Kidney (tissue), 22 donors: ENCODE data around the gene TXLNG. TPM values are rescaled to one million over a fixed set of nuclear protein-coding genes. Genes with fewer than 3 reads are reported as not detected.
A peak's percentile ranks its signal among the peaks of the same experiment; 100 is the strongest.

Experiments used
- DNase-seq, 5 donors: peaks; one replicate each; pipeline ENCODE4 v3.0.0-alpha.2; 2013 to 2020
- FAIRE-seq: peaks from 2 replicates; lab custom pipeline; 2012; peaks lifted over from hg19 to GRCh38; lab: Jason Lieb, UNC
- H3K27ac ChIP-seq, 2 donors: one replicate each; pipeline ENCODE4 v1.7.0; 2013; ENCODE audit warnings: low read depth in 2 of 2, low read length in 2 of 2, inconsistent platforms in 1 of 2
- H3K27me3 ChIP-seq: one replicate; pipeline ENCODE4 v1.7.1; 2013; ENCODE audit warnings: low read length, inconsistent platforms; ENCODE audit not compliant: control insufficient read depth, insufficient read depth
- H3K36me3 ChIP-seq, 3 donors: one replicate each; pipeline versions ENCODE4 v1.7.0 to v1.7.1; 2013; ENCODE audit warnings: low read length in 3 of 3, control low read depth in 1 of 3, inconsistent platforms in 1 of 3; ENCODE audit not compliant: insufficient read depth in 3 of 3, control insufficient read depth in 2 of 3
- H3K4me1 ChIP-seq, 3 donors: one replicate each; pipeline versions ENCODE4 v1.7.0 to v1.7.1; 2013; ENCODE audit warnings: low read length in 3 of 3, inconsistent platforms in 1 of 3, low read depth in 1 of 3; ENCODE audit not compliant: control insufficient read depth in 2 of 3, insufficient read depth in 2 of 3
- H3K4me3 ChIP-seq, 3 donors: one replicate each; pipeline versions ENCODE4 v1.7.0 to v1.8.1; 2013; ENCODE audit warnings: low read length in 3 of 3, control low read depth in 1 of 3, inconsistent platforms in 1 of 3
- H3K9ac ChIP-seq, 3 donors: one replicate each; pipeline versions ENCODE4 v1.7.0 to v1.7.1; 2013; ENCODE audit warnings: low read length in 3 of 3, control low read depth in 1 of 3, inconsistent platforms in 1 of 3
- H3K9me3 ChIP-seq, 3 donors: one replicate each; pipeline versions ENCODE4 v1.7.0 to v1.7.1; 2013; ENCODE audit warnings: low read length in 3 of 3, control low read depth in 1 of 3, inconsistent platforms in 1 of 3; ENCODE audit not compliant: control insufficient read depth in 2 of 3, insufficient read depth in 1 of 3
- intact Hi-C: fragments of 100-400 bp; cut with DNase I; formaldehyde crosslinking; loops from one replicate; pipeline ENCODE4 v1.11.1; 2022
- long read RNA-seq, 10 donors: library from polyadenylated mRNA in 1 of 10; unstranded in 1 of 10; transcript quantifications; one replicate each; pipeline ENCODE4 v2.0.0 and lab custom pipeline, GENCODE V29; 2021 to 2026
- polyA plus RNA-seq: library from polyadenylated mRNA; stranded (reverse); fragments of 350-450 nt; fragmentation: Illumina TruSeq; extraction: RNeasy Lipid Tissue Mini Kit (QIAGEN cat#74804); gene quantifications from one replicate; pipeline ENCODE4 v1.2.3, GENCODE V29; 2014; ENCODE audit warnings: low read depth, low replicate concordance; ENCODE audit not compliant: insufficient read depth
- total RNA-seq: library from RNA; stranded (reverse); fragmentation: NEBNext Ultra II Directional; extraction: Animal tissue kit (Norgen Biotek cat#: 25700); gene quantifications from one replicate; pipeline ENCODE4 v1.2.1, GENCODE V29; 2021
- TF ChIP-seq, protein P1 (sequence below): IDR thresholded peaks from 3 replicates; pipeline ENCODE4 v1.5.1; 2012; ENCODE audit warnings: mild to moderate bottlenecking, moderate library complexity, borderline replicate concordance; ENCODE audit not compliant: insufficient read depth; ENCODE audit errors: extremely low read depth
- donor health status: control.
- donor health status: control.
- donor health status: control.
- donor health status: control.
- donor health status: control.
- donor health status: DM: yes; HTN: yes; CAD: no.
- donor health status: Normal renal cell carcinoma (clear cell type).

The TXLNG gene
- total RNA-seq (12.3 TPM), polyA plus RNA-seq (5.9 TPM)
- long read RNA-seq, donor 1, partial matches to known transcripts, result 7 of 7 reads
- long read RNA-seq, donor 1, other reads (novel, unspliced or antisense), result 0 of 7 reads
- long read RNA-seq, donor 2, partial matches to known transcripts, result 5 of 5 reads
- long read RNA-seq, donor 2, other reads (novel, unspliced or antisense), result 0 of 5 reads
- long read RNA-seq, donor 3, partial matches to known transcripts, result 216 of 221 reads
- long read RNA-seq, donor 3, other reads (novel, unspliced or antisense), result 5 of 221 reads
- long read RNA-seq, donor 4, full-length matches to known transcripts, result 1 of 1 reads
- long read RNA-seq, donor 4, partial matches to known transcripts, result 0 of 1 reads
- long read RNA-seq, donor 4, other reads (novel, unspliced or antisense), result 0 of 1 reads
- long read RNA-seq, donor 5, result 0 reads
- long read RNA-seq, donor 6, partial matches to known transcripts, result 382 of 382 reads
- long read RNA-seq, donor 6, other reads (novel, unspliced or antisense), result 0 of 382 reads
- long read RNA-seq, donor 7, full-length matches to known transcripts, result 1 of 5 reads
- long read RNA-seq, donor 7, partial matches to known transcripts, result 1 of 5 reads
- long read RNA-seq, donor 7, other reads (novel, unspliced or antisense), result 3 of 5 reads
- long read RNA-seq, donor 8, partial matches to known transcripts, result 6 of 6 reads
- long read RNA-seq, donor 8, other reads (novel, unspliced or antisense), result 0 of 6 reads
- long read RNA-seq, donor 9, result 0 reads
- long read RNA-seq, donor 10, partial matches to known transcripts, result 175 of 175 reads
- long read RNA-seq, donor 10, other reads (novel, unspliced or antisense), result 0 of 175 reads

DNA sequence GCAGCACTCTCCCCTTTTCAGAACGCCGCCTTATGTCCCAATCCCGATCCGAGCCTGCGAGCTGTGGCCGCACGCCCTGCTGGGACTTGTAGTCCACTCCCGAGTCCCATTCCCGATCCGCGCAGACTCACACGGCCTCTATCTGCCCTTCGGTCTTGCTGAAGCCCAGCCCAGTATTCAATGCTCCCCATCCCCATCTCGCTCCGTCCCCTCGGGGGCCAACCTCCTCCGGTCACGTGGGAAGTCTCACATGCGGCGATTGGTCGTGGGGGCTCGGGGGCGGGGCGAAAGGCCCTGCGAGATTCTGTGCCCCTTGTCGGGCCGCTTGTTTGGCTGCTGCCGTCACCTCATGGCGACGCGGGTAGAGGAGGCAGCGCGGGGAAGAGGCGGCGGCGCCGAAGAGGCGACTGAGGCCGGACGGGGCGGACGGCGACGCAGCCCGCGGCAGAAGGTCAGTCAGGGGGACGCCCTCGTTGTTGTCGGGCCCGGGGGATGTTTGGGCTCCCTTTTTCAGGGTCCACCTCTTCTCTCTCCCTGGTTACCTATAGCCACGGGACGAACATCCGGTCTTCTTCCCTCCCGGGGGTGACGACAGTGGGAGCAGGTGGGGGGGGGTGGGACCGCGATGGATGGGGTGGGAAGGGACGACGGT lies at the start of gene TXLNG:
TXLNG (plus strand) TSS at position 328 of the 652 bp plus-strand sequence; CDS start at position 350, 22 bp downstream.
- DNase-seq (peak; percentile 98 to 100 (median 100)), FAIRE-seq (peak; percentile 99)
- Histone ChIP-seq H3K4me3 (peak within 1 kb of the TSS; percentile 88 to 99 (median 94)), H3K27ac (peak within 1 kb of the TSS; percentile 80 to 81), H3K9ac (peak within 1 kb of the TSS; percentile 41 to 99 (median 73)), H3K9me3 (no peaks in the 10 kb centered on the region), H3K27me3 (no peaks in the 10 kb centered on the region), H3K36me3 (no peaks in the 10 kb centered on the region), H3K4me1 (no peaks in the 10 kb centered on the region)
- TF ChIP-seq, protein P1, sequence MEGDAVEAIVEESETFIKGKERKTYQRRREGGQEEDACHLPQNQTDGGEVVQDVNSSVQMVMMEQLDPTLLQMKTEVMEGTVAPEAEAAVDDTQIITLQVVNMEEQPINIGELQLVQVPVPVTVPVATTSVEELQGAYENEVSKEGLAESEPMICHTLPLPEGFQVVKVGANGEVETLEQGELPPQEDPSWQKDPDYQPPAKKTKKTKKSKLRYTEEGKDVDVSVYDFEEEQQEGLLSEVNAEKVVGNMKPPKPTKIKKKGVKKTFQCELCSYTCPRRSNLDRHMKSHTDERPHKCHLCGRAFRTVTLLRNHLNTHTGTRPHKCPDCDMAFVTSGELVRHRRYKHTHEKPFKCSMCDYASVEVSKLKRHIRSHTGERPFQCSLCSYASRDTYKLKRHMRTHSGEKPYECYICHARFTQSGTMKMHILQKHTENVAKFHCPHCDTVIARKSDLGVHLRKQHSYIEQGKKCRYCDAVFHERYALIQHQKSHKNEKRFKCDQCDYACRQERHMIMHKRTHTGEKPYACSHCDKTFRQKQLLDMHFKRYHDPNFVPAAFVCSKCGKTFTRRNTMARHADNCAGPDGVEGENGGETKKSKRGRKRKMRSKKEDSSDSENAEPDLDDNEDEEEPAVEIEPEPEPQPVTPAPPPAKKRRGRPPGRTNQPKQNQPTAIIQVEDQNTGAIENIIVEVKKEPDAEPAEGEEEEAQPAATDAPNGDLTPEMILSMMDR, result no peak
- intact Hi-C loops, result no loop called here

DNA sequence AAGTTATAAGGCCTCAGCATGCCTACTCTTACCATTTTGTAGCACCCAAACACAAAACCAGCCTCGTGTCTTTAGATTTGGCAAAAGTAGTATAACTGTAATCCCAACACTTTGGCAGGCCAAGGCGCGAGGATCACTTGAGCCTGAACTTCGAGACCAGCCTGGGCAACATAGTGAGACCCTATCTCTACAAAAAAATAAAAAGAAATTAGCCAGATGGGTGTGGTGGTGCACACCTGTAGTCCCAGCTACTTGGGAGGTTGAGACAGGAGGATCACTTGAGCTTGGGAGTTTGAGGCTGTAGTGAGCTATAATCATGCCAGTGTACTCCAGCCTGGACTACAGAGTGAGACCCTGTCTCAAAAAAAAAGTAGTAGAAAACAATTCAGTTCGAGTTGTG lies 49.2 kb upstream of the TXLNG start:
- TF ChIP-seq, protein P1, result no peak
- peaks cover 3 to 5% (median 3%) of the 10 kb centered on the region in 3 donors for H3K36me3 ChIP-seq
- no peaks in the 10 kb centered on the region for H3K27me3 ChIP-seq
- intact Hi-C loops, result no loop called here
- no peak overlapping the region for H3K4me3 ChIP-seq
- H3K27ac ChIP-seq, result no peak overlapping the region
- FAIRE-seq (no peak), DNase-seq (no peak)
- no peaks in the 10 kb centered on the region for H3K4me1 ChIP-seq
- H3K9me3 ChIP-seq, result no peaks in the 10 kb centered on the region
- H3K9ac ChIP-seq, result no peak overlapping the region

DNA sequence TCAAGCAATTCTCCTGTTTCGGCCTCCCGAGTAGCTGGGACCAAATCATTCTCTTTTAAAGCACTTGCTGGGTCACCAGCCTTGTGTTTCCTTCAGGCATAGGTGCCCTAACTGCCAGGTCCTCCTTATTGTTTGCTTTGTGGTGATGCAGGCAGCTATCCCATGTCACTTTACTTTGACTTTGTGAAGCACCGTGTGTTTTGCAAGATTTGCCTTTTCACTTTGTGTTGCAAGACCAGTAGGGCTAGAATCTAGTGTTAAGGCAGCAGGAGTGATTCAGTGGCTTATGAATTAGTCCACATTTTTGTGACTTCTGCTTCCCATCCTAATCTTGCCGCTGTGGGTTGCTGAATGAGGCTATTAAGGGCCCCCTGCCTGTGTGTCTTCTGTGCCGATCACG lies 46.7 kb upstream of the TXLNG start:
- Histone ChIP-seq H3K4me1 (no peaks in the 10 kb centered on the region), H3K9ac (no peak overlapping the region), H3K9me3 (no peaks in the 10 kb centered on the region), H3K36me3 (peaks cover 5 to 7% (median 7%) of the 10 kb centered on the region in 3 donors), H3K27me3 (no peaks in the 10 kb centered on the region), H3K27ac (no peak overlapping the region), H3K4me3 (no peak overlapping the region)
- FAIRE-seq (no peak), DNase-seq (no peak)
- TF ChIP-seq, protein P1, result no peak
- intact Hi-C loops, result no loop called here
